ENCODE measurements around the gene LGI2. TPM values are rescaled to one million over a fixed set of nuclear protein-coding genes. Genes with fewer than 3 reads are reported as not detected.

LGI2 gene
- total RNA-seq, 4 donors from 2014 or later = 4.6 to 13.7 (median 9.7) TPM

DNA sequence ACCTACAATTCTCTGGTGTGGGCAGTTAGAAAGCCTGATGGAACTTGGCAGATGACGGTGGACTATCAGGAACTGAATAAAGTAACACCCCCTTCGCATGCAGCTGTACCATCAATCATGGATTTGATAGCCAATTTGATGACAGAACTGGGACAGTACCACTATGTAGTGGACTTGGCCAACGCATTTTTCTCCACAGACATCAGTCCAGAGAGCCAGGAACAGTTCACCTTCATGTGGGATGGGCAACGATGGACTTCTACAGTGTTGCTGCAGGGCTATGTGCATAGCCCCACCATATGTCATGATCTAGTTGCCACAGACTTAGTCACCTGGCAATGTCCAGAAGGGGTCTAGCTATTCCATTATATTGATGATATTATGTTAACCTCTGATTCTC is 63.4 kb downstream of the LGI2 start:
- Histone ChIP-seq H3K27me3 (no peaks in the 10 kb centered on the region), H3K9me3 (no peaks in the 10 kb centered on the region), H3K4me1 (no peaks in the 10 kb centered on the region), H3K4me3 (no peak overlapping the region), H3K36me3 (no peaks in the 10 kb centered on the region), H3K27ac (replicated peaks in 1 of 4) (no peak overlapping the region)
- WGBS = 85% methylated on average over 4 of the region's 4 CpGs
- DNase-seq (ENCODE audit: extremely low spot score) = no peak
- TF ChIP-seq, protein P1, sequence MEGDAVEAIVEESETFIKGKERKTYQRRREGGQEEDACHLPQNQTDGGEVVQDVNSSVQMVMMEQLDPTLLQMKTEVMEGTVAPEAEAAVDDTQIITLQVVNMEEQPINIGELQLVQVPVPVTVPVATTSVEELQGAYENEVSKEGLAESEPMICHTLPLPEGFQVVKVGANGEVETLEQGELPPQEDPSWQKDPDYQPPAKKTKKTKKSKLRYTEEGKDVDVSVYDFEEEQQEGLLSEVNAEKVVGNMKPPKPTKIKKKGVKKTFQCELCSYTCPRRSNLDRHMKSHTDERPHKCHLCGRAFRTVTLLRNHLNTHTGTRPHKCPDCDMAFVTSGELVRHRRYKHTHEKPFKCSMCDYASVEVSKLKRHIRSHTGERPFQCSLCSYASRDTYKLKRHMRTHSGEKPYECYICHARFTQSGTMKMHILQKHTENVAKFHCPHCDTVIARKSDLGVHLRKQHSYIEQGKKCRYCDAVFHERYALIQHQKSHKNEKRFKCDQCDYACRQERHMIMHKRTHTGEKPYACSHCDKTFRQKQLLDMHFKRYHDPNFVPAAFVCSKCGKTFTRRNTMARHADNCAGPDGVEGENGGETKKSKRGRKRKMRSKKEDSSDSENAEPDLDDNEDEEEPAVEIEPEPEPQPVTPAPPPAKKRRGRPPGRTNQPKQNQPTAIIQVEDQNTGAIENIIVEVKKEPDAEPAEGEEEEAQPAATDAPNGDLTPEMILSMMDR (IDR thresholded peaks at IDR 0.05) = no peak
- no peak for TF ChIP-seq POLR2A (IDR thresholded peaks at IDR 0.05; ENCODE audit: low read depth)
- no peak for TF ChIP-seq POLR2AphosphoS5 (IDR thresholded peaks at IDR 0.05)
- no peak for TF ChIP-seq EP300 (IDR thresholded peaks at IDR 0.05)
- intact Hi-C loops (cut with DNase I) = no loop called here

DNA sequence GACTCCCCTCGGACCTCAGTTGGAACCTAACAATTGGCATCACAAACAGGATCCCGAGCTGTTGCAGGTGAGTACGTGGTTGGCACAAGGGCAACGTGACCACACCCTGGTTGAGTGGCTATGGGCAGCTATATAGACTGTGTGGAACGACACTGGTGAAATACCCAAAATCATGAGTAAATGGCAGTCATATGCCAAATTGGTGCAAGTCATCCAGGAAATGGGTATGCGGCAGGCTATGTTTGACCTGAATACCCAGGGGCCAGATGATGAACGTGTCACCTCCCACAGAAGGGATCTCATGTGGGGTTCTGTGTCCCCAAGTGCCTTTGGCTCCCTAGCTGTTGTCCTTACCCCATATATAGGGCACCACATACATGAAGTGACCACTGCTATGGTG is 64.7 kb downstream of the LGI2 start:
- no peak overlapping the region for H3K27ac ChIP-seq (replicated peaks in 1 of 4)
- intact Hi-C loops (cut with DNase I) = no loop called here
- DNase-seq (ENCODE audit: extremely low spot score) = no peak
- H3K36me3 ChIP-seq = no peaks in the 10 kb centered on the region
- no peaks in the 10 kb centered on the region for H3K9me3 ChIP-seq
- no peak for TF ChIP-seq POLR2A (IDR thresholded peaks at IDR 0.05; ENCODE audit: low read depth)
- TF ChIP-seq, protein P1 (IDR thresholded peaks at IDR 0.05) = no peak
- TF ChIP-seq EP300 (IDR thresholded peaks at IDR 0.05) = no peak
- TF ChIP-seq POLR2AphosphoS5 (IDR thresholded peaks at IDR 0.05) = no peak
- no peaks in the 10 kb centered on the region for H3K4me1 ChIP-seq
- 72% methylated on average over 7 of the region's 7 CpGs for WGBS
- H3K27me3 ChIP-seq = no peaks in the 10 kb centered on the region
- no peak overlapping the region for H3K4me3 ChIP-seq

DNA sequence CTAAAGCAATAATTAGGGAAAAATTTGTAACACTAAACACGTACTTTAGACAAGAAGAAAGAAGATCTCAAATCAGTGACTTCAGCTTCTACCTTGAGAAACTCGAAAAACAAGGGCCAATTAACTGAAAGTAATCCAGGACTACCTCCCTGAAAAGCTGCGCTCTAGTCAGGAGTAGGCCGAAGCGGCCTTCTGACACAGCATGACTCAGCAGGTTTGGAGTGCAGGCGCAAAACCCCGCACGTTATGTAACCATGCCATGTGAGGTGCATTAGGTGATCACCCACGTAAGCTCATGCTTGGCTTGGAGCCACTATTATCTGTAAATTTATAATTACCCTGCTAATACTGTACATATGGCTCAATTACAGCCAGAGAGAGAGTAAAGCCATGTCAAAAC is 65.1 kb downstream of the LGI2 start:
- Histone ChIP-seq H3K9me3 (no peaks in the 10 kb centered on the region), H3K4me3 (no peak overlapping the region), H3K27me3 (no peaks in the 10 kb centered on the region), H3K4me1 (no peaks in the 10 kb centered on the region), H3K36me3 (no peaks in the 10 kb centered on the region), H3K27ac (replicated peaks in 1 of 4) (no peak overlapping the region)
- TF ChIP-seq POLR2A (IDR thresholded peaks at IDR 0.05; ENCODE audit: low read depth) (no peak), EP300 (IDR thresholded peaks at IDR 0.05) (no peak), POLR2AphosphoS5 (IDR thresholded peaks at IDR 0.05) (no peak)
- TF ChIP-seq, protein P1 (IDR thresholded peaks at IDR 0.05) = no peak
- no peak for DNase-seq (ENCODE audit: extremely low spot score)
- WGBS = 81% methylated on average over 8 of the region's 9 CpGs
- intact Hi-C loops (cut with DNase I) = no loop called here

DNA sequence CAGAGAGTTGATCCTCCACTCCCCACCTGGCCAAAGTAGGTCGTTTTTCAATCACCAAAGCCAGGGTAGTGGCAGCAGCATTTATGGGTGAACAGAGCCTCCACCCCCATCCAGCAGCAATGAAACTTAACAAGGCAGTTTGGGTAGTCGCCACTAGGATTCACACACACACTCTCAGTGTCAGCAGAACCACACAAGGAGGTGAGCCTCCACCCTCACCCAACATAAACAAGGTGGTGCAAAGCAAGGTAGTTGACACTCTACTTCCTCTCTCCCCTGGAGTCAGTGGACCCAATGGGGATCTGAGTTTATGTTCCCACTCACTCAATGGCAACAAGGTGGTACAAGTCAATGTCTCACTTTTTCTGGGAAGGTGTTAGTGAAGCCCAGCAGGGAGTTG is 67.5 kb downstream of the LGI2 start:
- Histone ChIP-seq H3K36me3 (no peaks in the 10 kb centered on the region), H3K4me3 (no peak overlapping the region), H3K27me3 (no peaks in the 10 kb centered on the region), H3K27ac (replicated peaks in 1 of 4) (no peak overlapping the region), H3K4me1 (no peaks in the 10 kb centered on the region), H3K9me3 (no peaks in the 10 kb centered on the region)
- 90% methylated on average over 2 of the region's 2 CpGs for WGBS
- no peak for DNase-seq (ENCODE audit: extremely low spot score)
- intact Hi-C loops (cut with DNase I) = no loop called here
- no peak for TF ChIP-seq EP300 (IDR thresholded peaks at IDR 0.05)
- no peak for TF ChIP-seq POLR2A (IDR thresholded peaks at IDR 0.05; ENCODE audit: low read depth)
- TF ChIP-seq POLR2AphosphoS5 (IDR thresholded peaks at IDR 0.05) = no peak
- TF ChIP-seq, protein P1 (IDR thresholded peaks at IDR 0.05) = no peak

DNA sequence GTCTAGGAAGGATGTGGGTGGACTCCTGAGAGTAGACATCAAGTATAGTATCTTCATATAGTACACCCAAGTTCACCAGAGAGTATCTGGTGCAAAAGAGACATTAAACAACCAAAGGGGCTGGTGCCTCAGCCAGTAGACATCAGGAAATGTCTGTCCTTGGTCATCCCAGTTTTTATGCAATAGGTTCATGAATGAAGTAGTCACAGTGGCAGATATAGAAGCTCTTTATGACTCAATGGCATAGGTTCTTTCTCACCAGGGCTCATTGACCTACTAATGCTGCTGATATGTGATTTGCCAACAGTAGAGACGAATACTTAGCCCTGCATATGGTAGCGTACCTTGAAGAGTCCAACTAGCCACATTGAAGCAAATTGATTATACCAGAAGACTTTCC is 72.9 kb downstream of the LGI2 start:
- Histone ChIP-seq H3K27ac (replicated peaks in 1 of 4) (no peak overlapping the region), H3K4me3 (no peak overlapping the region), H3K9me3 (peaks cover 0 to 7% (median 3%) of the 10 kb centered on the region in 4 donors), H3K27me3 (no peaks in the 10 kb centered on the region), H3K4me1 (no peaks in the 10 kb centered on the region), H3K36me3 (no peaks in the 10 kb centered on the region)
- TF ChIP-seq EP300 (IDR thresholded peaks at IDR 0.05) (no peak), POLR2A (IDR thresholded peaks at IDR 0.05; ENCODE audit: low read depth) (no peak), POLR2AphosphoS5 (IDR thresholded peaks at IDR 0.05) (no peak)
- TF ChIP-seq, protein P1 (IDR thresholded peaks at IDR 0.05) = no peak
- intact Hi-C loops (cut with DNase I) = no loop called here
- no peak for DNase-seq (ENCODE audit: extremely low spot score)
- 73% methylated on average over 2 of the region's 2 CpGs for WGBS

All from esophagus muscularis mucosa (tissue), 4 donors.